Diencephalon (tissue), 1 donor: ENCODE measurements around the gene ITPR1. TPM values are rescaled to one million over a fixed set of nuclear protein-coding genes. Genes with fewer than 3 reads are reported as not detected.

Experiments
- total RNA-seq: library from RNA; depleted of rRNA; stranded (reverse); fragments of >200 nt; gene quantifications from one replicate; pipeline ENCODE4 v1.2.3, GENCODE V29; 2014

Gene ITPR1
- 34.1 TPM for total RNA-seq

GRCh38 chr3:4493014-4493940, at the start of gene ITPR1:
Gene ITPR1 (plus strand): TSS chr3:4493348. CDS start chr3:4516492, 23,144 bp downstream.

GRCh38 chr3:4466741-4467521, 26.2 kb upstream of the ITPR1 start, which contains the start of gene SUMF1:
Gene SUMF1 (minus strand): TSS chr3:4467269. CDS start chr3:4467245, 24 bp downstream.

Other genes with a start within 250 kb of the ITPR1 start
- 35.8 TPM for gene SETMAR, start 190.0 kb upstream of the ITPR1 start, total RNA-seq
- gene SUMF1, start 26.1 kb upstream of the ITPR1 start, total RNA-seq: 31.4 TPM